HuH-7.5 (cell line): ENCODE measurements around the gene NOTUM.
"Not testable (repeated sequence)": the region's sequence is repeated elsewhere in the genome, so short reads cannot be mapped to it uniquely, and the experiment has no call there.

Experiments
- DNase-seq: peaks from one replicate; pipeline ENCODE4 v3.0.0; 2011; ENCODE audit warnings: low spot score

Gene NOTUM

DNA sequence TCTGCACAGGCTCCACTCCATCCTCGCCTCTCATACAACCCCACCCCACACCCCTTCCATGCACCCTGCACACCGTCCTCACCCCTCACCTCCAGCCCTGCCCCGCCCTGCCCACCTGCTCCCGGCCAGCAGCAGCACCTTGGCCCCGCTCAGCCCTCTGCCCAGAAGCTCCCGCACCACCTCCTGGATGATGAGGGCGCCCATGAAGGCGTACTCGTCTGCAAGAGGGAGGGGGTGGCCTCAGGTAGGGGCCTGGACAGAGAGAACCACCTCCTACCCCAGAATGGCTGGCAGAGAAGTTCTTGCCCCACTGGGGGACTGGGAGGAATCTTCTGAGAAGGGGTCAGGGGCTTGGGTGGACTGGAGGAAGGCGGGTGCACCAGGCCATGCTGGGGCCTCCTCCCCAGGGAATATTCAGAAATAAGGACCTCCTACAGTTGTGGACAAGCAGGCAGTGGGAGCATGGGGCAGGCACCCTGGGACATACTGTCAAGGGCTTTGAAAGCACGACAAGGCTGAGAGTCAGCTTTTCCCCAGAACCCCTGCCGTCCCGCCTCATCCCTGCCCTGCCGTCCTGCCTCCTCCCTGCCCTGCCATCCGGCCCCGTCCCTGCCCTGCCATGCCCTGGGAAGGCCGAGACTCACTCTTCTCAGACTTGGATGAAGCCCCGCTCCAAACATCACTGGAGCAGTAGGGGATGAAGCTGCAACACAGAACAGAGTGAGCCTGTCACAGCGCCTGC lies 3.1 kb downstream of the NOTUM start:
- no peak for DNase-seq

DNA sequence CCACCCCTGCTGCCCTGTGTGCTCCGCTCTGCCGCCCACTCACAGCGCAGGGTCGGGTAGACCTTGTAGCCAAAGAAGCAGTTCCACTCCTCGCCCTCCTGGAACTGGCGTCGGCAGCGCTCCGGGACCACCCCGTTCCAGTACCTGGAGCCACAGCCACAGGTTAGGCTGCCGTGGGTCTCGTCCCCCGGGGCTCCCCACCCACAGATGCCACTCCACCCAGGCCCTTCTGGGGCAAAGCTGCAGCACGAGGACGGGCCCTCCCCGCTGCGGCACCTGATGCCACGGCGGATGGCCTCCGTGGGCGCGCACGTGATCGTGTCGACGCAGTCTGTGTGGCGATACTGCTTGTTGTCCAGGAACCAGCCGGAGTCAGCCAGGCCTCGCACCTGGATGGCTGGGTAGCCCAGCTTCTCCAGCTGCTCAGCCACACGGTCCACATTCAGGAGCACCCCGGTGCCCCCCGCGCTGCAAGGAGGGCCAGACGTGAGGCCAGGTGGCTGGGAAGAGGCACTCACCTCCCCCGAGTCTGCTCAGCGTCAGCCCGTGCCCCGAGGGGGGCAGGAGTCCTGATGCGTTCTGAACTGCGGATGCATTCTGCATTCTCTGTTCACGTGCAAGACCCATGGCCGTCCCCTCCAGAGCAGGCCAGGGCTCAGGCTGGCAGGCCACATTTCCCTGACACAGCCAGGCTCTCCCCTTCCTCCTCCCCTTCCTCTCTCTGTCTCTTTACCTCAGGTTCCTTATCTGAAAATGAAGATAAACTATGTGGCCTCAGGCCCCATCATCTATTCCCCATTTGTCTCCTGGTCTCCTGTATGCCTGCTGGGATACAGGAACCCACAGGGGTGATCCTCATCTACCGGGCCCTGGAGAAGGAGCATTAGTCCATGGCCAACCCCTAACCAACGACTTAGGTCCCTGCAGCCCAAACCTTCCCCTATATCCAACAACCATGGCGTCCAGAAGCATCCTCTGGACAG lies 4.1 kb downstream of the NOTUM start:
- no peak for DNase-seq

- DNase-seq: no peak
Observed at GRCh38 chr17:81955756-81956544, 5.0 kb downstream of the NOTUM start.

- DNase-seq: no peak
Observed at GRCh38 chr17:81955058-81955681, 5.8 kb downstream of the NOTUM start.

- DNase-seq: no peak
Observed at GRCh38 chr17:81954131-81955057, 6.6 kb downstream of the NOTUM start.

GRCh38 chr17:81953443-81953842 lies 7.5 kb downstream of the NOTUM start:
- not testable (repeated sequence) for DNase-seq

DNA sequence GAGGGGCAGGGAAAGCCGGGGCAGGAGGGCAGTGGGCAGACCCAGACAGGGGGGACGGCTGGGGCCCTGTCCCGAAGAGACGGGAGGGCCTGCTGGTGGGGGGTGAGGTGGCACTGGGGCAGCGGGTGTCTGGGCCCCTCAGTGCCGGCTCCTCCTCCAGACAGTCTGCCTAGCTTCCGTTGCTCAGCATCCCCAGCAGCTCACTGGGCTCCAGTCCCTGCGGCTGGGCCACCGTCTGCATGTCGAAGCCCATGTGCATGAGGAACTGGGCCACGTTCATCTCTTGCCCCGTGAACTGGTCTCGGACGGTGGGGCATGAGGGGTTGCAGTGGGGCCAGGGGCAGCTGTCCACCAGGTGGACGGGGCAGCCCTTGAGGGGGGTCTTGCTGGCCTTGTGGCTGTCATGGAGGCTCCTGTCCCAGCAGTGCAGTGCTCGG lies 8.2 kb downstream of the NOTUM start:
- DNase-seq: no peak

DNA sequence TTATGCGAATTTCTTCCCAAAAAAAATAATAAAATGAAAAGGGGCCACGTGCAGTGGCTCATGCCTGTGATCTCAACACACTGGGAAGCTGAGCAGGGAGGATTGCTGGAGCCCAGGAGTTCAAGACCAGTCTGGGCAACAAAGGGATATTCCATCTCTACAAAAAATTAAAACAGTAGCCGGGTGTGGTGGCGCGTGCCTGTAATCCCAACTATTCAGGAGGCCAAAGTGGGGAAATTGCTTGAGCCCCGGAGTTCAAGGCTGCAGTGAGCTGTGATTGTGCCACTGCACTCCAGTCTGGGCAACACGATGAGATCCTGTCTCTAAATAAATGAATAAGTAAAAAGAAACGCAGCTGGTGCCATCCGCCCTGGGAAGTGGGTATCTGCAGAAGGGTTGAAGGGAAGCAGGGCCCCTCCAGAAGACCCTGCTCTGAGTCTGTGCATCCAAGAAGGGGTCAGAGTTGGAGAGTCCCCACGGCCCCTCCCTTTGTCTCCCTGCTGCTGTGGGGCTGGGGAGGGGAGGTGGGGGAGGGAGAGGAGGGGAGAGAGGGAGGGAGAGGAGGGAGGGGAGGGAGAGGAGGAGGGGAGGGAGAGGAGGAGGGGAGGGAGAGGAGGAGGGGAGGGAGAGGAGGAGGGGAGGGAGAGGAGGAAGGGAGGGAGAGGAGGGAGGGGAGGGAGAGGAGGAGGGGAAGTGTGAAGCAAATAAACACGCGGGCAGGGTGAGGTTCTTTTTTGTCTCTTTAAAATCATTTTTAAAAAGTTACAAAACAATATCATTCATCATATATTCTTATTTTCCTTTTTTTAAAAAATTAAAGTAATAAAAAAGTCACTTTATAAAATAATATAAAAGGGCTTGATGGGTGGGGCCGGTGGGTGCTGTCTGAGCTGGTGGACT lies 9.0 kb downstream of the NOTUM start:
- no peak for DNase-seq

GRCh38 chr17:81950501-81950900 lies 10.5 kb downstream of the NOTUM start:
- DNase-seq: no peak

DNA sequence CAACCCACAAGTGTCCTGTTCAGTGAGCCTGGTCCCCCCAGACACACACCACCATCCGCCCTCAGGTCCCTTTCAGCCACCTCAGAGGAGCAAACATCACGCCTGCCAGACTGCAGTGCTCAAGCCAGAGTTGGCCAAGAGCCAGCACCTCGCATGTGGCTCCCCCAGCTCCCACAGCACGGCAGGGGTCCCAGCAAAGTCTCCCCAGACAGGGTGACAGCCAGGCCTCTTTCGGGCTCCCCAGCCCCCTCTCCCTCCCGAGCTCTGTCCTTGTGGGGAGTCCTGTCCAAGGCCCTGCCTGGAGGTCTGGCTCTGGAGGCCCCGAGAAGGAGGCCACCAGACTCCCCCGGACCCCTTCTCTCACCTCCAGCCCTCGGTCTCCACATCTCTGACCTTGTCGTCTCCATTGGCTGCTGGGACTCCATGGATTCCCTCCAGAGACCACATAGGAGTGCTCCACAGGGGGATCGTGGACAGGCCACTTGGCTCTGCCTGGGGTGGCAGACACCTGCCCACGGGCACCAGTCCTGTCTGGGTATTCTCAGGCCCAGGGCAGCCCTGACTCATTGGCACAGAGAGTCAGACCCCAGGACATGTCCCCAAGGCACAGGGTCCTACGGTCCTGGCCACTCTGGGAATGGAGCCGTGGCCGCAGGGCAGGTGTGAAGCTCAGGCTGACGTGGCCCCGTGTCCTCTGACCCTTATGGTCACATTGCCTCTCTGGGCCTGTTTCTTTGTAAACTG lies 12.2 kb downstream of the NOTUM start:
- no peak for DNase-seq

GRCh38 chr17:81947189-81947588 lies 13.8 kb downstream of the NOTUM start, which contains the start of gene MYADML2:
Gene MYADML2 (minus strand): TSS chr17:81947233. CDS start chr17:81941741, 5,492 bp downstream.
- no peak for DNase-seq

- no peak for DNase-seq
Observed at GRCh38 chr17:81944858-81945257, 16.1 kb downstream of the NOTUM start.

DNA sequence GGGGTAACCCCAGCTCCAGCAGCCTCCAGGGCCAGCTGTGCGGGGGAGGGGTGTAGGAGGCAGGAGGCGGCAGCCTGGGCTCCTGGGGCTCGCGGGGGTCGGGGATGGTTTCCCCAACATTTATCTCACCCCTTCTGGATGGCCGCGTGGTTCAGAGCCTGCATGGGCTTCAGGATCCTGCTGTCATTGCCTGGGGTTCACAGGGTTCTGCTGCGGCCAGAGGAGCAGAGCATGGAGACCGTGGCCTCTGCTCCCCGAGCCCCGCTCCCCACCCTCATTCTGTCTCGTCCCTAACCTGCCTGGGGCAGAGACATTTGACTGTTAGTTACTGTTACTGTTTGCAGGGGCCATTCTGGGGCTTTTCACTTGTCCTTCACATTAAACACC lies 18.8 kb downstream of the NOTUM start:
- no peak for DNase-seq

DNA sequence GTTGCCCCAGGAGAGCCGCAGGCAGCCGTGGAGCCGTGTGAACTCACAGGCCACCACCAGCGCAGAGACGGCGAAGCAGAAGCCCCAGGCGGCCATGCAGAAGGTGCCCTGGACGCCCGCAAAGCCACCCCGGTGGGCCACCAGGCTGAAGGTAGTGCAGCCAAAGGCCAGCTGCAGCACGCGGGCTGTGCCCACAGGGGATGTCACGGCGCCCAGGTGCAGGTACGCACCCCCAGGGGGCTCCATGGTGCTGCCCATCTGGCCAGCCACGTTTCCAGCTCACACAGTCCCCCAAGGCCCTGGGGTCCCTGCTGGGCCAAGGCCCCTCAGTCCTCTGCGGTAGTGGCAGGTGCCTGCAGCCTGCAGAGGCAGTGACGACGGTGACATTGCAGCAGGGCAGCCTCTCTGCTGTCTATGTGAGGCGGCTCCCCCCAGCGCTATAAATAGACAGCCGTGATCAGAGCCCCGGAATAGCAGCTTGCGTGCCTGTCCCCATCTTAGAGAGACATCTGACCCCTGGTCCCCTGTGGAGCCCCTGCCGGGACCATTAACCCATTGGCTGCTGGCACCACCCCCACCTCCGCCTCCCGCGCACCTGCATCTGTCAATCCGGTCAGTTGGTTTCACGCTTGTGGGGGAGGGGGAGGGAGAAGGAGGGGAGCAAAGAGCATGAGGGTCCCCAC lies 19.4 kb downstream of the NOTUM start:
- DNase-seq: no peak

DNA sequence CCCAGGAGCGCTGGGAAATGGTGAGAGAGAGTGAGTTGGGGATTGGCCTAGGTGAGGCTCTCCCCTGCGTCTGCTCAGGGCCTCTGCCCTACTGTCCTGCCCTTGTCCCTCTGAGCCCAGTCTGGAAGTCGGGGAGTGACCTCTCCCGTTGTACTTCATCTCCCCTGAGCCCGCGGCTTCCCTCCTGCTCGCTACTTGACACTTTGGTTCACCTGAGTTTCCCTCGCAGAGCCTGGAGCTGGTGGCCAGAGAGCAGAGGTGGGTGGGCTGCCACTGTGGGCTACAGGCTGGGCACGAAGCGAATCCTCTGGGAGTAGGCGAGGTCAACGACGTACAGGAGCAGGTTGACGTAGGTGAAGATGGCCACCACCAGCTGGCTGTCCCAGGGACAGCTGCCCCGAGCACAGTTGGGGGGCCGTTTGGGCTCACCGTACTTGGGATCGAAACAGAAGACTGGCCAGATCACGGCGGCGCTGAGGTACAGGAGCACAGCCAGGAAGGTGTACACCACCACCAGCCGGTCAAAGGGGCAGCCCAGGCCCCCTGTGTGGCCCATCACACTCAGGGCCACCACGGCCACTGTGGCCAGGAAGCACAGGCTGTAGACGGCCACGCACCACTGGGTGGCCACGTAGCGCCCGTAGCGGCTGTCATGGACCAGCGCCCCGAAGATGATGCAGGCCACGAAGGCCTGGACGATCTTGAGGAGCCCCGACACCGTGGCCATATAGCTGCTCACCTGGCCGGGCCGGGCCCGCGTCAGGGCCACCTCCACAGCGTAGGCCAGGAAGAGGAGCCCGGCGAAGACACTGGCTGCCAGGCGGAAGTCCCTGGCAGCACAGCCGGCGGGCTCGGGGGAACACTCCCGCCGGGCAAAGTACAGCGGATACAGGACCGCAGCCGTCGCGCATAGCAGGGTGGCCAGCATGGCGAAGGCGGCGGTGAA lies 20.2 kb downstream of the NOTUM start:
- no peak for DNase-seq

GRCh38 chr17:81939881-81940385 lies 21.1 kb downstream of the NOTUM start:
- DNase-seq: no peak

- no peak for DNase-seq
Observed at GRCh38 chr17:81939218-81939617, 21.8 kb downstream of the NOTUM start.
